B cell (primary cell): ENCODE data around the gene EHD3.

Experiments
- CTCF ChIP-seq: fragments of 200-600 bp; IDR thresholded peaks from one replicate; pipeline ENCODE4 v1.8.0; 2022; ENCODE audit warnings: antibody characterized with exemption, mild to moderate bottlenecking
- EZH2 ChIP-seq: IDR thresholded peaks from 2 replicates; pipeline ENCODE4 v1.6.1; 2012; ENCODE audit warnings: borderline replicate concordance, low read depth, mild to moderate bottlenecking, moderate library complexity, low read length; ENCODE audit not compliant: insufficient read depth, poor library complexity, severe bottlenecking

DNA sequence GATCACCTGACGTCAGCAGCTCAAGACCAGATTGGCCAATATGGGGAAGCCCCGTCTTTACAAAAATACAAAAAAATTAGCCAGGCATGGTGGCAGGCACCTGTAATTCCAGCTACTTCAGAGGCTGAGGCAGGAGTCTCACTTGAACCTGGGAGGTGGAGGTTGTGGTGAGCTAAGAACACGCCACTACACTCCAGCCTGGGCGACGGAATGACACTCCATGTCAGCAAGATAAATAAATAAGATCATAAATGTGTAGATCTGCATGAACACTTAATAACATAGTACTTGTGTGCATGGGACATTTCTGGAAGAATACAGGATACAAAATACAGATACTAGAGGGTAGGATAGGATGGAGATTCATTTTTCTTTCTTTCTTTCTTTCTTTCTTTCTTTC, 9.1 kb downstream of the EHD3 start:
- TF ChIP-seq CTCF (no peak), EZH2 (no peak)
